Loucy (cell line): ENCODE results near the gene PLCL1.

Source experiments
- H2AFZ ChIP-seq: fragments of 200-600 bp; sonication (generic); 2 replicates; pipeline ENCODE4 v1.6.0; 2016; ENCODE audit warnings: antibody characterized with exemption, mild to moderate bottlenecking, low read length, moderate library complexity
- H3F3A ChIP-seq: fragments of 200-600 bp; 2 replicates; pipeline ENCODE4 v1.6.0; 2016; ENCODE audit warnings: antibody characterized with exemption, low read depth, mild to moderate bottlenecking
- H3K27me3 ChIP-seq: fragments of 200-600 bp; sonication (generic); 2 replicates; pipeline ENCODE4 v1.6.1; 2014; ENCODE audit warnings: low read length, mild to moderate bottlenecking; ENCODE audit not compliant: insufficient read depth, poor library complexity, severe bottlenecking
- H3K36me3 ChIP-seq: fragments of 200-600 bp; sonication (generic); 2 replicates; pipeline ENCODE4 v1.6.1; 2016; ENCODE audit warnings: low read length; ENCODE audit not compliant: insufficient read depth
- H3K4me1 ChIP-seq: fragments of 200-600 bp; sonication (generic); 2 replicates; pipeline ENCODE4 v1.5.1; 2014; ENCODE audit warnings: low read length, mild to moderate bottlenecking; ENCODE audit not compliant: insufficient read depth, poor library complexity, severe bottlenecking
- H3K4me2 ChIP-seq: fragments of 200-600 bp; sonication (generic); 2 replicates; pipeline ENCODE4 v1.6.0; 2014; ENCODE audit warnings: antibody characterized with exemption, low read length, low read depth, mild to moderate bottlenecking; ENCODE audit not compliant: poor library complexity, severe bottlenecking
- H3K4me3 ChIP-seq: fragments of 200-600 bp; sonication (generic); 2 replicates; pipeline ENCODE4 v1.5.1; 2014; ENCODE audit warnings: low read length, mild to moderate bottlenecking, mixed read lengths; ENCODE audit not compliant: poor library complexity, severe bottlenecking
- H3K79me2 ChIP-seq: fragments of 200-600 bp; sonication (generic); 2 replicates; pipeline ENCODE4 v1.6.1; 2014; ENCODE audit warnings: low read length; ENCODE audit not compliant: insufficient read depth
- H3K9ac ChIP-seq: fragments of 200-600 bp; sonication (generic); 2 replicates; pipeline ENCODE4 v1.6.0; 2014; ENCODE audit warnings: mild to moderate bottlenecking, low read depth, low read length, moderate library complexity; ENCODE audit not compliant: poor library complexity, severe bottlenecking
- H3K9me2 ChIP-seq: fragments of 200-600 bp; sonication (generic); replicated peaks from 2 replicates; pipeline ENCODE4 v1.6.1; 2016; ENCODE audit warnings: low read depth, low read length, mixed read lengths
- H3K9me3 ChIP-seq: fragments of 200-600 bp; sonication (generic); 2 replicates; pipeline ENCODE4 v1.6.1; 2014; ENCODE audit warnings: mild to moderate bottlenecking, antibody characterized with exemption, low read length, low read depth; ENCODE audit not compliant: insufficient read depth
- H4K20me1 ChIP-seq: fragments of 200-600 bp; sonication (generic); 2 replicates; pipeline ENCODE4 v1.6.0; 2014; ENCODE audit warnings: antibody characterized with exemption, low read length, mild to moderate bottlenecking; ENCODE audit not compliant: insufficient read depth, poor library complexity, severe bottlenecking
- CTCF ChIP-seq: fragments of 200-600 bp; sonication (generic); conservative IDR thresholded peaks from 2 replicates; pipeline ENCODE4 v1.5.1; 2014; ENCODE audit warnings: mild to moderate bottlenecking, antibody characterized with exemption, low read length
- EZH2phosphoT487 ChIP-seq: fragments of 200-600 bp; IDR thresholded peaks from 2 replicates; pipeline ENCODE4 v1.6.1; 2018; ENCODE audit warnings: antibody characterized with exemption, mild to moderate bottlenecking, moderate library complexity, borderline replicate concordance

PLCL1 gene

GRCh38 chr2:197943731-197944130 lies 139.3 kb downstream of the PLCL1 start:
- Histone ChIP-seq H3K27me3 (no peaks in the 10 kb centered on the region), H3K9me2 (no peaks in the 10 kb centered on the region), H3K9ac (no peak overlapping the region), H4K20me1 (no peaks in the 10 kb centered on the region), H3K79me2 (no peaks in the 10 kb centered on the region), H3K36me3 (no peaks in the 10 kb centered on the region), H3F3A (no peaks in the 10 kb centered on the region), H2AFZ (no peak overlapping the region), H3K4me3 (no peak overlapping the region), H3K4me2 (no peak overlapping the region), H3K9me3 (no peaks in the 10 kb centered on the region), H3K4me1 (no peaks in the 10 kb centered on the region)
- TF ChIP-seq CTCF (no peak), EZH2phosphoT487 (no peak)

- H3K27me3 ChIP-seq = no peaks in the 10 kb centered on the region
- TF ChIP-seq EZH2phosphoT487 (no peak), CTCF (no peak)
- H3K79me2 ChIP-seq = no peaks in the 10 kb centered on the region
These were observed 140.2 kb downstream of the PLCL1 start for GRCh38 chr2:197944416-197945096.

GRCh38 chr2:197946562-197946961 lies 142.2 kb downstream of the PLCL1 start:
- H3K79me2 ChIP-seq = no peaks in the 10 kb centered on the region
- no peaks in the 10 kb centered on the region for H3K27me3 ChIP-seq
- H3K4me3 ChIP-seq = no peak overlapping the region
- H3K4me1 ChIP-seq = no peaks in the 10 kb centered on the region
- no peaks in the 10 kb centered on the region for H3K9me3 ChIP-seq
- no peaks in the 10 kb centered on the region for H4K20me1 ChIP-seq
- no peak overlapping the region for H3K9ac ChIP-seq
- H3K4me2 ChIP-seq = no peak overlapping the region
- TF ChIP-seq EZH2phosphoT487 (no peak), CTCF (no peak)
- H3F3A ChIP-seq = no peaks in the 10 kb centered on the region
- H3K36me3 ChIP-seq = no peaks in the 10 kb centered on the region
- H2AFZ ChIP-seq = no peak overlapping the region
- H3K9me2 ChIP-seq = no peaks in the 10 kb centered on the region

More at GRCh38 chr2:197944416-197945096, 140.2 kb downstream of the PLCL1 start:
- no peaks in the 10 kb centered on the region for H3K4me1 ChIP-seq
- H3K36me3 ChIP-seq = no peaks in the 10 kb centered on the region
- H3K9me3 ChIP-seq = no peaks in the 10 kb centered on the region
- H3K4me2 ChIP-seq = no peak overlapping the region
- H4K20me1 ChIP-seq = no peaks in the 10 kb centered on the region
- no peaks in the 10 kb centered on the region for H3K9me2 ChIP-seq
- no peak overlapping the region for H3K4me3 ChIP-seq
- H2AFZ ChIP-seq = no peak overlapping the region; the same call in 1 of the 2 replicates
- no peaks in the 10 kb centered on the region for H3F3A ChIP-seq
- H3K9ac ChIP-seq = no peak overlapping the region
